Right cardiac atrium (tissue), 5 donors: Measurements from ENCODE around the gene CCL1. TPM values are rescaled to one million over a fixed set of nuclear protein-coding genes. Genes with fewer than 3 reads are reported as not detected.

ENCODE experiments used
- ATAC-seq, 2 donors: fragments of 200-7000 bp; cut with Tn5 transposase; one replicate each; pipeline versions ENCODE4 v1.8.0 to v1.9.1; 2020; ENCODE audit warnings: moderate library complexity in 2 of 2, mild to moderate bottlenecking in 1 of 2
- DNase-seq, 3 donors: peaks; one replicate each; pipeline ENCODE4 v3.0.0-alpha.2; 2020
- H3K27ac ChIP-seq: one replicate; pipeline ENCODE4 v1.5.1; 2013; ENCODE audit warnings: mild to moderate bottlenecking, low read length, control low read depth, moderate library complexity
- H3K27me3 ChIP-seq: one replicate; pipeline ENCODE4 v1.6.1; 2013; ENCODE audit not compliant: control insufficient read depth, insufficient read depth
- H3K4me1 ChIP-seq: one replicate; pipeline ENCODE4 v1.6.1; 2013; ENCODE audit warnings: low read length; ENCODE audit not compliant: control insufficient read depth, insufficient read depth
- H3K4me3 ChIP-seq: one replicate; pipeline ENCODE4 v1.5.1; 2013; ENCODE audit warnings: low read length, control low read depth
- H3K9me3 ChIP-seq: one replicate; pipeline ENCODE4 v1.6.1; 2013; ENCODE audit warnings: low read length; ENCODE audit not compliant: control insufficient read depth
- WGBS: extraction: QIAGEN DNeasy Blood & Tissue Kit; methylation state at CpG from one replicate; pipeline ENCODE4 v1.1.7; 2013; 5-methylcytosine and 5-hydroxymethylcytosine counted together
- intact Hi-C, 4 donors: fragments of 100-400 bp; cut with DNase I; formaldehyde crosslinking; loops; one replicate each; pipeline versions ENCODE4 v1.11.0 to v1.14.0; 2022 to 2023
- long read RNA-seq, 4 donors: library from polyadenylated mRNA; unstranded; transcript quantifications; one replicate each; pipeline ENCODE4 v2.0.0, GENCODE V29; 2020 to 2021
- polyA plus RNA-seq: library from polyadenylated mRNA; stranded (reverse); fragments of 200-250 nt; gene quantifications from one replicate; pipeline ENCODE4 v1.2.3, GENCODE V29; 2013
- total RNA-seq, 4 donors: library from RNA; stranded (reverse); fragmentation: NEBNext Ultra II Directional; extraction: Animal tissue kit (Norgen Biotek cat#: 25700); gene quantifications; one replicate each; pipeline ENCODE4 v1.2.1, GENCODE V29; 2021
- donor health status: healthy with polysubstance abuse.
- donor health status: DM: no; HTN: yes; CAD: no.
- donor health status: DM: no; HTN: no; CAD: no.
- donor health status: DM: no; HTN: yes; CAD: no; lungs with severe emphysema.
- donor health status: DM: yes; HTN: yes; CAD: no.

Gene CCL1
- total RNA-seq (not detected), polyA plus RNA-seq (not detected)
- long read RNA-seq, donor 1 = 0 reads
- long read RNA-seq, donor 2 = 0 reads
- long read RNA-seq, donor 3 = 0 reads
- long read RNA-seq, donor 4 = 0 reads

GRCh38 chr17:34363183-34363661 is at the start of gene CCL1:
TSS of gene CCL1 (minus strand) at chr17:34363233. CDS start at chr17:34363161, 72 bp downstream.
- Histone ChIP-seq H3K27ac (no peak within 1 kb of the TSS), H3K4me3 (no peak within 1 kb of the TSS), H3K27me3 (no peaks in the 10 kb centered on the region), H3K9me3 (no peaks in the 10 kb centered on the region), H3K4me1 (no peaks in the 10 kb centered on the region)
- WGBS = 38% methylated on average over 5 of the region's 5 CpGs
- intact Hi-C loops = loop anchor here in 2 of 4 donors (2.0 to 10.0 kb wide), 2 partner anchors 58 to 164 kb away; no protein-coding TSS in a partner anchor
- DNase-seq (no peak), ATAC-seq (no peak)

DNA sequence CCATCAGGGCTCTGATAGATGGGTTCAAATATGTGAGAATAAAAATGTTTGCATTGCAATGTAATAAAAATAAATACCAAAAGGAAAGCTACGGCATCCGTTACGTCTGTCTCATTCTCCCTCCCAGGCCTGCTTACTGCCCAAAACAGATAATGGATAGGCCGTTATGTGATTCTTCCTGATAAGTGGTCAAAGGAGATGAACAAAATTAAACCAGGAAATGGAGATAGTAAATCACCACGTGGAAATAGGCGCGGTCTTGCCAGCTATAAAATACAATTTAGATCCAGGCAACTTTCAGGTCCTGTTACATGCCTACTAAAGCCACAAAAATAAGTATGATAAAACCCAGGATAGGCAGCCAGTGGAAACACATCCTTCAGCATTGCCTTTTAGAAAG is 49.5 kb upstream of the CCL1 start:
- Histone ChIP-seq H3K4me1 (no peaks in the 10 kb centered on the region), H3K4me3 (no peak overlapping the region), H3K9me3 (no peaks in the 10 kb centered on the region), H3K27ac (no peak overlapping the region), H3K27me3 (no peaks in the 10 kb centered on the region)
- intact Hi-C loops = loop anchor here in 1 of 4 donors (10.0 kb wide), 1 partner anchor 1122 kb away; the partner anchor contains the start of gene SLFN12L
- no peak for ATAC-seq
- 53% methylated on average over 7 of the region's 7 CpGs for WGBS
- DNase-seq = no peak

DNA sequence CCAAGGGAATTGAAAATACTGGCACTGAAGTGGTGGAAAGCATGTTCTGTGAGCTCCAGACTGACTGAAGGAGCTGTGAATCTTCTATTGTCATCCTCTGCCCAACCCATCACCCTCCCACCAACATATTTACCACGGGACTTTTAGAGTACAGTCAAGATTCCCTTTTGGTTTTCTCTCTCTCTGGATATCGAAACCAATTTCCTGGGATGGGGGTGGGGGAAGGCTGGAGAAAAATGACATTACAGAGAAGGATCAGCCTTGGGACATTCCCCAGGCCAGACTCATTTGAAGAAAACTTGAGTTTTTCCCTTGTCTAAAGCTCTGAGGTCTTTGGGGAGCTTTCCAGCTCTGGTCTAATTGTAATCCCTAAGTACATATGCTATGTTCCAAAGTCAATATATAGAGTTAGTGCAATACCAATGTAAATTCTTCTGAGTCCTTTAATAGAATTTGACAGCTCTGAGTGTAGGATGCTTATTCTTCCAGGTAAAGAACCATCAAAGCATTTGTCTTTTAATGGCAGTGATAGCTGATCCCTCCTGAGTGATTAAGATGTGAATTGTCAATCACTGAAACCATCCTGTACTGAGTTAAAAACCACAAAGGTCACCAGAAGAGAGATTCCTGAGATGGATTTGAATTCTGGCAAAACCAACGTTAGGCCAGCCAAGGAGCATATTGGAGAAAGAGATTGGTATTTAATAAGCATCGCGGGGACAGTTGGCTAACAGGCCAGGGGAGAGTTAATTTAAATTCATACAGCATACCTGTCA is 48.8 kb upstream of the CCL1 start:
- ATAC-seq = no peak
- Histone ChIP-seq H3K4me1 (no peaks in the 10 kb centered on the region), H3K4me3 (no peak overlapping the region), H3K27me3 (no peaks in the 10 kb centered on the region), H3K27ac (no peak overlapping the region), H3K9me3 (no peaks in the 10 kb centered on the region)
- WGBS = 60% methylated on average over 5 of the region's 5 CpGs
- DNase-seq = no peak
- intact Hi-C loops = loop anchor here in 1 of 4 donors (10.0 kb wide), 1 partner anchor 1123 kb away; the partner anchor contains the start of gene SLFN12L

DNA sequence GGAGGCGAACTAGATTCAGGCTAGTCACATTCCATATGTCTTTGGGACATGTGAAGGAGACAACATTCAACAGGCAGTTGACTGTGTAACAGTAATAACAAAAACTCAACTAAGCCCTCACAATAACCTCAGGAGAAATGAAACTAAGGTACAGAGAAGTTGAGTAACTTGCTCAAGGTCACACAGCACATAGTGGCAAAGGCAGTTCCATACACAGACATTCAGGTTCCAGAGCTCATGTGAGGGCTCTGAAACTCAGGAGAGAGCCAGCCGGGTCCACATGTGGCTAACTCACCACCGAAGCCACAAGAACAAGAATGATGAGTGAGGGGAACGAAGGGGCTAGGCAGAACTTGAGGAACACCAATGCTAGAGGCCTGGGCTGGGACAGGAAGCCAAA is 46.3 kb upstream of the CCL1 start:
- intact Hi-C loops = no loop called here
- Histone ChIP-seq H3K27me3 (no peaks in the 10 kb centered on the region), H3K4me3 (no peak overlapping the region), H3K9me3 (no peaks in the 10 kb centered on the region), H3K27ac (no peak overlapping the region), H3K4me1 (no peaks in the 10 kb centered on the region)
- DNase-seq (no peak), ATAC-seq (no peak)
- 85% methylated on average over 4 of the region's 4 CpGs for WGBS

- no peaks in the 10 kb centered on the region for H3K9me3 ChIP-seq
- intact Hi-C loops = no loop called here
- H3K27me3 ChIP-seq = no peaks in the 10 kb centered on the region
- ATAC-seq (no peak), DNase-seq (no peak)
- H3K4me1 ChIP-seq = no peaks in the 10 kb centered on the region
- WGBS = 62% methylated on average over 1 of the region's 1 CpG
- H3K27ac ChIP-seq = no peak overlapping the region
- H3K4me3 ChIP-seq = no peak overlapping the region
Observed at GRCh38 chr17:34408439-34408838, 45.4 kb upstream of the CCL1 start.

- no peak for DNase-seq
- no peak for ATAC-seq
- no peak overlapping the region for H3K27ac ChIP-seq
- H3K27me3 ChIP-seq = no peaks in the 10 kb centered on the region
- H3K4me1 ChIP-seq = no peaks in the 10 kb centered on the region
- WGBS = 80% methylated on average over 6 of the region's 6 CpGs
- no peaks in the 10 kb centered on the region for H3K9me3 ChIP-seq
- H3K4me3 ChIP-seq = no peak overlapping the region
- intact Hi-C loops = no loop called here
Observed at GRCh38 chr17:34406226-34406625, 43.2 kb upstream of the CCL1 start.

DNA sequence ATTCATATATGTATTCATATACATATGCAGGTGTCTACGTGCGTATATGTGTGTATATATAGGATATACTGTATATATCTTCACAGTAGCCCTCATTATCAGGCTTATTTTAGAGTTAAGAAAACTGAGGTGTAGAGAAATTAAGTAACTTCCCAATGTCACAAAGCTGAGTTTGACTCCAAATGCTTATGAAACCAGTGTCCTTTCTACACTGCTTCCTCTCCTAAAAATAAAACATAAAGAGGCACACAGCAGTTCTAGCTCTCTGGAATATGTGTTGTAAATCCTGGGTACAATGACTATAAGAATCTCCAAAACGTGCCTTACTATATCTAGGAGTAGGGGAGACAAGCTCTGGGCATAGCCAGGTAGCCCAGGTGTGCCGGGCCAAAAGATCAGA is 40.0 kb upstream of the CCL1 start:
- ATAC-seq (no peak), DNase-seq (no peak)
- H3K27me3 ChIP-seq = no peaks in the 10 kb centered on the region
- no peaks in the 10 kb centered on the region for H3K9me3 ChIP-seq
- H3K27ac ChIP-seq = no peak overlapping the region
- intact Hi-C loops = no loop called here
- no peaks in the 10 kb centered on the region for H3K4me1 ChIP-seq
- no peak overlapping the region for H3K4me3 ChIP-seq
- WGBS = 64% methylated on average over 4 of the region's 4 CpGs

DNA sequence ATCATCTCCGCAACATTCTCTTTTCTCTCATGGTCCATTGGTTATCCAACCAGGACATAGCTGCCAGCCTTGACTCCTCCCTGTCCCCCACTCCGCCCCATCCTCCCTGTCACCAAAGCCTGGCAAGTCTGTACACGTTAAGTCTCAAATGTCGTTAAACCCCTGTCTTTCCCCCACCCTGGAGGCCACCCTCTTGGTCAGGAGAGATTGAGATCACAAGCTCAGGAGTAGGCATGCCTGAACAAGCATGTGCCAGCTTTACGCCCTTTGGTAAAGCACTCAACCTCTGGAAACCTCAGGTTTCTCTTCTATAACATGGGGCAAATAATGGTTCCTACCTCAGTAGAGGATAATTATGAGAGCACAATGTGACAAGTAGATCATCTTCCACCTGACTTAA is 38.1 kb upstream of the CCL1 start:
- intact Hi-C loops = no loop called here
- ATAC-seq (no peak), DNase-seq (no peak)
- H3K4me3 ChIP-seq = no peak overlapping the region
- no peaks in the 10 kb centered on the region for H3K9me3 ChIP-seq
- WGBS = 85% methylated on average over 5 of the region's 5 CpGs
- H3K4me1 ChIP-seq = no peaks in the 10 kb centered on the region
- no peaks in the 10 kb centered on the region for H3K27me3 ChIP-seq
- no peak overlapping the region for H3K27ac ChIP-seq

- DNase-seq (no peak), ATAC-seq (no peak)
- Histone ChIP-seq H3K4me1 (no peaks in the 10 kb centered on the region), H3K4me3 (no peak overlapping the region), H3K27ac (no peak overlapping the region), H3K27me3 (no peaks in the 10 kb centered on the region), H3K9me3 (no peaks in the 10 kb centered on the region)
- 61% methylated on average over 10 of the region's 10 CpGs for WGBS
- intact Hi-C loops = no loop called here
Observed at GRCh38 chr17:34400301-34400931, 37.4 kb upstream of the CCL1 start.

DNA sequence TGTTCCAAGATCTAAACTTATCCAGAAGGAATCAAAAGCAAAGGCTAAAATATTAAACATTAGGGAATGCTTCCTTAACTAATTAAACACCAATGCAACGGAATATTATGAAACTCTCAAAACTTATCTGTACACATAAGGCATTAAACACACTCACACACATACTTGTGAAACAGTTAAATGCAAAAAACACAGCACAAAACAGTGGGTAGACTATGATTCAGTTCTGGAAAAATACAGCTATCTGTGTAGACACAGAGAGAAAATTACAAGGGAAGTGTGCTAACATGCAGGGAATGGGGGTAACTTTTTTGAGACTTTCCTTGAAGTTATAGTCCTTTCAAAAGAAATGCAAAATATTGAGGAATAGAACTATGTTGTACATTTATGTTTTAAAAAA is 36.7 kb upstream of the CCL1 start:
- Histone ChIP-seq H3K4me1 (no peaks in the 10 kb centered on the region), H3K27ac (no peak overlapping the region), H3K4me3 (no peak overlapping the region), H3K27me3 (no peaks in the 10 kb centered on the region), H3K9me3 (no peaks in the 10 kb centered on the region)
- 66% methylated on average over 1 of the region's 1 CpG for WGBS
- no peak for DNase-seq
- intact Hi-C loops = no loop called here
- no peak for ATAC-seq

DNA sequence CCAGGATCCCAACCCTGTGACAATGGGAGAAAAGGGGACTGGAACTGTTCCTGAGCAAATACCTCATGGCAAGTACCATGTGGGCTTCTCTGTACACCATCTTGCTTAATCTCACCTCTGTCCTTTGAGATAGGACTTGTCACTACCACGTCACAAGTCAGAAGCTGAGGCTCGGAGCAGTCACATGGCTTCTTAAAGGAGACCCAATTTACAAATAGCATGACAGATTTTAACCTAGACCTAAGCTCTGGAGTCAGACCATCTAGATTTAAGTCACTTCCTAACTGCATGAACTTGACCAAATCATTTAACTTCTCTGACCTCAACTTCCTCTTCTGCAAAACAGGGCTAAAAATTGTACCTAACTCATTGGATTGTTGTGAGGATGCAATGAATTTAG is 36.0 kb upstream of the CCL1 start:
- intact Hi-C loops = no loop called here

More for the DNA sequence above, 36.0 kb upstream of the CCL1 start:
- H3K4me1 ChIP-seq = no peaks in the 10 kb centered on the region
- no peak overlapping the region for H3K27ac ChIP-seq
- H3K9me3 ChIP-seq = no peaks in the 10 kb centered on the region
- H3K4me3 ChIP-seq = no peak overlapping the region
- ATAC-seq (no peak), DNase-seq (no peak)
- H3K27me3 ChIP-seq = no peaks in the 10 kb centered on the region
- WGBS = 21% methylated on average over 2 of the region's 2 CpGs
